ENCODE data around the gene CPEB2.
"Not testable (repeated sequence)": the region's sequence is repeated elsewhere in the genome, so short reads cannot be mapped to it uniquely, and the experiment has no call there.

CPEB2 gene

DNA sequence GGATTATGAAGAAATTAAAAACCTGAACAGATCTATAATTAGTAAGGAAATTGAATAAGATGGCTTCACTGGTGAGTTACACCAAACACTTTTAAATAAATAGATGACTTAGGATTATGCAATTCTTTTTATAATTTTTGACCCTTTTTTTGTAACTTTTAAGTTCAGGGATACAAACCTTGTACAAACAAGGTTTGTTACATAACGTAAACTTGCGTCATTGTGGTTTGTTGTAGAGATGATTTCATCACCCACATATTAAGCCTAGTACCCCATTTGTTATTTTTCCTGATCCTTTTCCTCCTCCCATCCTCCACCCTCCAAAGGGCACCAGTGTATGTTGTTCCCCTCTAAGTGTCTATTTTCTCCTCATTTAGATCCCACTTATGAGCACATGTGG, 75.7 kb downstream of the CPEB2 start:
- H3K4me3 ChIP-seq (ENCODE audit: low read depth, low read length): no peak overlapping the region
- TF ChIP-seq, protein P1, sequence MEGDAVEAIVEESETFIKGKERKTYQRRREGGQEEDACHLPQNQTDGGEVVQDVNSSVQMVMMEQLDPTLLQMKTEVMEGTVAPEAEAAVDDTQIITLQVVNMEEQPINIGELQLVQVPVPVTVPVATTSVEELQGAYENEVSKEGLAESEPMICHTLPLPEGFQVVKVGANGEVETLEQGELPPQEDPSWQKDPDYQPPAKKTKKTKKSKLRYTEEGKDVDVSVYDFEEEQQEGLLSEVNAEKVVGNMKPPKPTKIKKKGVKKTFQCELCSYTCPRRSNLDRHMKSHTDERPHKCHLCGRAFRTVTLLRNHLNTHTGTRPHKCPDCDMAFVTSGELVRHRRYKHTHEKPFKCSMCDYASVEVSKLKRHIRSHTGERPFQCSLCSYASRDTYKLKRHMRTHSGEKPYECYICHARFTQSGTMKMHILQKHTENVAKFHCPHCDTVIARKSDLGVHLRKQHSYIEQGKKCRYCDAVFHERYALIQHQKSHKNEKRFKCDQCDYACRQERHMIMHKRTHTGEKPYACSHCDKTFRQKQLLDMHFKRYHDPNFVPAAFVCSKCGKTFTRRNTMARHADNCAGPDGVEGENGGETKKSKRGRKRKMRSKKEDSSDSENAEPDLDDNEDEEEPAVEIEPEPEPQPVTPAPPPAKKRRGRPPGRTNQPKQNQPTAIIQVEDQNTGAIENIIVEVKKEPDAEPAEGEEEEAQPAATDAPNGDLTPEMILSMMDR (IDR thresholded peaks at IDR 0.05; ENCODE audit: low read depth, low read length): no peak

DNA sequence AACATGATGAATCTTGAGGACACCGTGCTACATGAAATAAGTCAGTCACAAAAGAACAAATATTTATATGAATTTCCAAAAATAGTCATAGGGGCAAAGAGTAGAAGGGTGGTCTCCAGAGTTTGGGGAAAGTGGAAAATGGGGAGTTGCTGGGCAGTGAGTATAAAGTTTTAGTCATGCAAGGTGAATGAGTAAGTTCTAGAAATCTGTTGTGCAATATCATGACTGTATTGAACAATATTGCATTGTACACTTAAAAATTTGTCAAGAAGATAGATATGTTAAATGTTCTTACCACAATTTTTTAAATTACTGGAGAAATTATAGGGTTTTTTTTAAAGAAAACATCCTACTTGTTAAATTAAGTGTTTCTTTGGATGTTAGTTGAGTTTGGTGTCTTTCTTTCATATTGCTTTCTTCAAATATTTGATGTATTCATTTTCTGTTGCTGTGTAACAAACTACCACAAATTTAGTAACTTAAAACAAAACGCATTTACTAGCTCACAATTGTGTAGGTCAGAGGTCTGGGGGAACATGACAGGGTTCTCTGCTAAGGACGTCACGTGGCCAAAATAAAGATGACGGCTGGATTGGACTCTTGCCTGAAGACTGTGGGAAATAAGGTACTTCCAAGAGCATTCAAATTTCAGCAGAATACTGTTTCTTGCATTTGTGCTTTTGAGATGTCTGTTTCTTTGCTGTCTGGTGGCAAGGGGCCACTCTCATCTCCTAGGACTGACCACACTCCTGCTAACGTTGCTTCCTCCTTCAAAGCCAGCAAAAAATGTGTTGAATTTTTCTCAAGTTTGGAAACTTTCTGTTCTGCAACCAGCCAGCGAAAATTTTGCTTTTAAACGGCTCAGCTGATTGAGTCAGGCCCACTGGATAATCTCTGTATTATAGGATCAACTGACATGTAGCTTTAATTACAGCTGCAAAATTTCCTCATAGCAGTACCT, 76.7 kb downstream of the CPEB2 start:
- TF ChIP-seq, protein P1 (IDR thresholded peaks at IDR 0.05; ENCODE audit: low read depth, low read length): no peak
- no peak overlapping the region for H3K4me3 ChIP-seq (ENCODE audit: low read depth, low read length)

DNA sequence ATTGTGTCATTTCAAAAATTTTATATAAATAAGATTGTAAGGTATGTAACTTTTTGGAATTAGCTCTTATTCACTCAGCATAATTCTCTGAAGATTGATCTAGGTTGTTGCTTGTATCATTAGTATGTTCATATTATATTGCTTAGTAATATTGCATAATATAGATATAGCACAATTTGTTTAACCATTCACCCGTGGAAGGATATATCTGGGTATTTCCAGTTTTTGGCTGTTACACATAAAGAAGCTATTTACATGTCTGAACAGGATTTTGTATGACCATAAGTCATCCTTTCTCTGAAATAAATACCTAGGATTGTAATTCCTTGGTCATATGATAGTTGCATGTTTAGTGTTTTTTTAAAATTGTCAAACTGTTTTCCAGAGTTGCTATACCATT, 82.5 kb downstream of the CPEB2 start:
- H3K4me3 ChIP-seq (ENCODE audit: low read depth, low read length): no peak overlapping the region
- TF ChIP-seq, protein P1 (IDR thresholded peaks at IDR 0.05; ENCODE audit: low read depth, low read length): no peak

DNA sequence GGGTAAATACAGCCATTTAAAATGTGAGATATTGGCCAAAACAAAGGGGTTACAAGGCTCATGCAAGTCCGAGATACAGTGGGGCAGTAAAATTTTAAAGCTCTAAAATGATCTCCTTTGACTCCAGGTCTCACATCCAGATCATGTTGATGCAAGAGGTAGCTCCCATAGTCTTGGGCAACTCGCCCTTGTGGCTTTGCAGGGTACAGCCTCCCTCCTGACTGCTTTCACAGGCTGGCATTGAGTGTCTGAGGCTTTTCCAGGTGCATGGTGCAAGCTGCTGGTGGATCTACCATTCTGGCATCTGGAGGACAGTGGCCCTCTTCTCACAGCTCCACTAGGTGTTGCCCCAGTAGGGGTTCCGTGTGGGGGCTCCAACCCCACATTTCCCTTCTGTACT, 83.5 kb downstream of the CPEB2 start:
- H3K4me3 ChIP-seq (ENCODE audit: low read depth, low read length): not testable (repeated sequence)

DNA sequence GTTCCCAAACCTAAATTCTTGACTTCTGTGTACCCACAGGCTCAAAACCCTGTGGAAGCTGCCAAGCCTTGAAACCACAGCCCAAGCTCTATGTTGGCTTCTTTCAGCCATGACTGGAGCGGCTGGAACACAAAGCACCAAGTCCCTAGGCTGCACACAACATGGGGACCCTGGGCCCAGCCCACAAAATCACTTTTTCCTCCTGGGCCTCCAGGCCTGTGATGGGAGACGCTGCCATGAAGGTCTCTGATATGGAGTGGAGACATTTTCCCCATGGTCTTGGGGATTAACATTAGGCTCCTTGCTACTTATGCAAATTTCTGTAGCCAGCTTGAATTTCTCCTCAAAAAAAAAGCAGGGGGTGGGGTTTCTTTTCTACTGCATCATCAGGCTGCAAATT, 84.0 kb downstream of the CPEB2 start:
- H3K4me3 ChIP-seq (ENCODE audit: low read depth, low read length): not testable (repeated sequence)

DNA sequence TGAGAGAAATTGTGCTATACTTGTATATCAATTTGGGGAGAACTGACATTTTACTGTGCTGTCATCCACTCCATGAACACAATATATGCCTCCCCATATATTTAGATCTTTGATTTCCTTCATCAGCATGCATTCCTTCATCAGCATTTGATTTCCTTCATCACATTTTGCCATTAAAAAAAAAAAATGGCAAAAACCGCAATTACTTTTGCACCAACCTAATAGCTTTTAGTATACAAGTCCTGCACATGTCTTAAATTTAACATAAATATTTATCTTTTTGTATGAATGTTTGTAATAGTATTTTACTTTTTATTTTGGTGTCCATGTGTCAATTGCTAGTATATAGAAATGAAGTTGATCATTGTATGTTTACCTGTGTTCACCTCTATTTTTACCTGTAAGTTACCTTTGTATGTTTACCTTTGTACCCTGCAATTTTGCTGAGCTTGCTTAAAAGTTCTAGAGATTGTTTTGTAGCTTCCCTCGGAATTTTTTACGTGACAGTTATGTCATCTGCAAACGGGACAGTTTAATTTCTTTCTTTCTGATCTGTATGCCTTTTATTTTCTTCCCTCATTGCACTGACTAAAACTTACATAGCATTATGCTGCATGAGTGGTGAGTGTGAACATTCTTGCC, 86.2 kb downstream of the CPEB2 start:
- TF ChIP-seq, protein P1 (IDR thresholded peaks at IDR 0.05; ENCODE audit: low read depth, low read length): no peak
- no peak overlapping the region for H3K4me3 ChIP-seq (ENCODE audit: low read depth, low read length)

DNA sequence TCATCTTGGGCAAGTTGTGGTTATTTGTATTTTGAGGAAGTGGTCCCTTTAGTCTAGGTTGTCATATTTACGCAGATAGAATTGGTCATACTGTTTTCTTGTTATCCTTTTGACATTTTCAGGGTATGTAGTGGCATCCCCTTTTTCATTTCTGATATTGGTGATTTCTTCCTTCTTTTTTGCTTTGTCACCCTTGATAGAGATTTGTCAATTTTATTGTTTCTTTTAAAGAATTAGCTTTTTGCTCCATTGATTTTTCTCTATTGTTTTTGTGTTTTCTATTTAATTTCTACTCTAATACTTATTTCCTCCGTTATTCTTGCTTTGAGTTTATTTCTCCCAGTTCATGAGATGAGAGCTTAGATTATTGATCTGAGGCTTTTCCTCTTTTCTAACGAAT, 87.7 kb downstream of the CPEB2 start:
- no peak overlapping the region for H3K4me3 ChIP-seq (ENCODE audit: low read depth, low read length)
- TF ChIP-seq, protein P1 (IDR thresholded peaks at IDR 0.05; ENCODE audit: low read depth, low read length): no peak

DNA sequence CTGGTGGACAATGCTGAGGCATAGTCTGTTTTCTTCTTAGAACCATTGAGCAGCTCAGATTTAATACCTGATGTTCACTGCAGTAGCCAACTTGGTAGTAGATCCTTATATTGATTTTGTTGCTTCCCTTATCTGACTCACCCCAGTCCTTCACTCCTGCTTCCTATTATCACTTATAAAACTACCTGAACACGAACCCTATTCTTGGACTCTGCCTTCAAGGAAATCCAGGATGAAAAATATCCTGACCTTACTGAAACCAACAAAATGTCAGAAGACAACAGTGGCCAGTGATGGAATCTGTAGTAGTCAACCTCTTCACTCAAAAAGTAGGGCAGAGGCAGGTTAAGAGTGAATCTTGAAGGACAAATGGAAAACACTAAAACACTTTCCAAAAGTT, 98.1 kb downstream of the CPEB2 start:
- H3K4me3 ChIP-seq (ENCODE audit: low read depth, low read length): no peak overlapping the region
- TF ChIP-seq, protein P1 (IDR thresholded peaks at IDR 0.05; ENCODE audit: low read depth, low read length): no peak
